ENCODE data around the gene PAM16.

The PAM16 gene

DNA sequence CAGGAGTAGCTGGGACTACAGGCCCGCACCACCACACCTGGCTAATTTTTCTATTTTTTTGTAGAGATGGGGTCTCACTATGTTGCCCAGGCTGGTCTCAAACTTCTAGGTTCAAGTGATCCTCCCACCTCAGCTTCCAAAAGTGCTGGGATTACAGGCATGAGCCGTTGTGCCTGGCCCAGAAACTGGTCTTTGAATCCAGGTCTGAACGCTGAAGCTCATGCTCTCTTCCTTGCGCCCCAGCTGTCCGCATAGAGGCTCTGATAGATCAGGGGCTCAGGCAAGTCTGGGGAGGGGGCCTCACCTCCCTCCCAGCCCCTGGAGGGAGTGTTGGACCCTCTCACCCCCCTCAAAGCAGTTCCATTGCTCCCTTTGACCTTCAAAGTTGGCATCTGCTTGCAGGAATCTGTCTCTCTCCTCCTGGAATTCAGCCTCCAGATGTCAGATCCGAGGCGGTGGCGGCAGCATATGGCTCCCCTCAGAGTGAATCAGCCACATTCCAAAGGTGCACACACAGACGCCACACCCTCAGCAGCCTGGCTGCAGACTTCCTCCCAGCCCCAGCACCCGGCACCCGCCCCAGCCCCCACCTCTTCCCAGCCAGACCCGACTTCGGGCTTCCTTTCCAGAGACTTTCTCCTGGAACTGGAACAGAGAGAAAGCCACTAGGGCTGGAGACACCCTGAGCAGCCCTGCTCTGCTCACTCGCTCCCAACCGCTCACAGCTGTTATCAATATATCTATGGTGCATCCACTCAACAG lies 52.2 kb downstream of the PAM16 start:
- DNase-seq (ENCODE audit: low read depth), result no peak

DNA sequence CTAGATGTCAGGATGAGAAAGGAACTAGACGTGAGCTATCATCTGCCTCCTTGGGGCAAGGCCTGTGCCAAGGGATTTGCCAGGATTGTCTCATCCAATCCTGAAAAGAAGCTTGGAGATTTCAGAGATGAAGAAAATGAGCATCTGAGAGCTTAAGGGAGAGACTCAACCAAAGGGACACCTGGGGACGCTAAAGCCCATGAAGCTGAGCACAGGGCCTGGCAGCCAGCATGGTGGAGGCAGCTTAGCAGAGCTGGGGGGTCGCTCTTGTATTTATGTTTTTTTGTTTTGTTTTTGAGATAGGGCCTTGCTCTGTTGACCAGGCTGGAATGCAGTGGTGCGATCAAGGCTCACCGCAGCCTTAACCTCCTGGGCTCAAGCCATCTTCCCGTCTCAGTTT lies 53.6 kb downstream of the PAM16 start:
- no peak for DNase-seq (ENCODE audit: low read depth)

- DNase-seq (ENCODE audit: low read depth), result no peak
Observed at GRCh38 chr16:4295581-4295980, 55.5 kb downstream of the PAM16 start.

DNA sequence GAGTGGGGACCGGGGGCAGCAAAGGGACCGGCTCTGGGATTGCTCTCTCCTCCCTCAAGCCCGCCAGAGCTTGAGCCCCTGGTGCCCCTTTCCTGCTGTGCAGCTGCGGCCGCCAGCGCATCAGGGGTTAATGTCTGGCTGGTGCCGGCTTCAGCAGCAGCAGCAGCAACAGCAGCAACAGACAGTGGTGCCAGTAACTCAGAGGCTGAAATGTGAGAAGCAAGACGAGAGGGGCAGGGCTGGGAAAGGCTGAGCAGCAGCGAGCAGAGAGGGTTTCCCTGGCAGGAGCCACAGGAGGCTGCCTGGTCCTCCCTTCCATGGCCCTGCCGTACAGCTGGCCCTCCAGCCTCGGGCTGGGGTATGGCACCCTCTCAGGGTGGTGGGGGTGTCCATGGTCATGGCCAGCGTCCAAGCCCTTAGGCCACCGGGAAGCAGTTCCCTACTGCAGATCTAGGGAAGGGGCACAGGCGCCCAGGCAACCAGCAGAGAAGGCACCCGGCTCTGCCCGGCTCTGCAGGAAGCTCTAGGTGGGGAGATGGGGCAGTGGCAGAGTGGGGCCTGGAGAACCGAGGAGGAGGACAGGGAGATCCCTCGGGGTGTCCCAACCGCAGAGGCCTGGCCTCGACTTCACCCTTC lies 57.2 kb downstream of the PAM16 start:
- no peak for DNase-seq (ENCODE audit: low read depth)

DNA sequence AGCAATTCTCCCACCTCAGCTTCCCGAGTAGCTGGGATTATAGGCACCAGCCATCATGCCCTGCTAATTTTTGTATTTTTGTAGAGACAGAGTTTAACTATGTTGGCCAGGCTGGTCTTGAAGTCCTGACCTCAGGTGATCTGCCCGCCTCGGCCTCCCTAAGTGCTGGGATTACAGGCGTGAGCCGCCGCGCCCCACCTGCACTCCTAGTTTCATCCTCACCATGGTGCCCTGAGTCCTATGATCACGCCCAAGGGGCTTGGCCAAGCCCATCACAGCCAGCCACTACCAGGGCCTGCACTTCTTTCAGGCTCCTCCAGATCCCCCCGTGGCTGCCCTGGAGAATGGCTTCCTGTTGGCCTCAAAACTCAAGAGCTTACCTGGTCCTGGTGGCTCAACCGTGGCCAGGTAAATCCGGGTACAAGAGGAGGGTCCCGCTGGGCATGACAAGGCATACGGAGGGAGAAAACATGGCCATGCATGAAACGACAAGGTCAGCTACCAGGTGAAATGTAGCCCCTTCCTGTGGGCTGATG lies 57.9 kb downstream of the PAM16 start:
- DNase-seq (ENCODE audit: low read depth), result no peak

DNA sequence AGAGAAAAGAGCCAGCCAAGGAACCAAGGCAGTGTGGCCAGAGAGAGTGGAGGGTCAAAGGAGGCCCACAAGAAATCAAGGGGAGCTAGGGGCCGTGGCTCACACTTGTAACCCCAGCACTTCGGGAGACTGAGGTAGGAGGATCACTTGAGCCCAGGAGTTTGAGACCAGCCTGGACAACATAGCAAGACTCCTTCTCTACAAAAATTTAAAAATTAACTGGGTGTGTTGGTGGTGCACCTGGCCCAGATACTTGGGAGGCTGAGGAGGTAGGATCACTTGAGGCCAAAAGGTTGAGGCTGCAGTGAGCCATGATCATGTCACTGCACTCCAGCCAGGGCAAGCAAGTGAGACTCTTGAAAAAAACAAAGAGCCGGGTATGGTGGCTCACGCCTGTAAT lies 59.4 kb downstream of the PAM16 start:
- no peak for DNase-seq (ENCODE audit: low read depth)

Measured in T-helper 22 cell (primary cell).